HG03039 (cell line): ENCODE results near the gene LLGL2.

ENCODE experiments used
- ATAC-seq: cut with Tn5 transposase; IDR thresholded peaks from one replicate; pipeline ENCODE4 v1.9.1; 2021; ENCODE audit warnings: mild to moderate bottlenecking, moderate library complexity; ENCODE audit not compliant: unreplicated experiment

LLGL2 gene

DNA sequence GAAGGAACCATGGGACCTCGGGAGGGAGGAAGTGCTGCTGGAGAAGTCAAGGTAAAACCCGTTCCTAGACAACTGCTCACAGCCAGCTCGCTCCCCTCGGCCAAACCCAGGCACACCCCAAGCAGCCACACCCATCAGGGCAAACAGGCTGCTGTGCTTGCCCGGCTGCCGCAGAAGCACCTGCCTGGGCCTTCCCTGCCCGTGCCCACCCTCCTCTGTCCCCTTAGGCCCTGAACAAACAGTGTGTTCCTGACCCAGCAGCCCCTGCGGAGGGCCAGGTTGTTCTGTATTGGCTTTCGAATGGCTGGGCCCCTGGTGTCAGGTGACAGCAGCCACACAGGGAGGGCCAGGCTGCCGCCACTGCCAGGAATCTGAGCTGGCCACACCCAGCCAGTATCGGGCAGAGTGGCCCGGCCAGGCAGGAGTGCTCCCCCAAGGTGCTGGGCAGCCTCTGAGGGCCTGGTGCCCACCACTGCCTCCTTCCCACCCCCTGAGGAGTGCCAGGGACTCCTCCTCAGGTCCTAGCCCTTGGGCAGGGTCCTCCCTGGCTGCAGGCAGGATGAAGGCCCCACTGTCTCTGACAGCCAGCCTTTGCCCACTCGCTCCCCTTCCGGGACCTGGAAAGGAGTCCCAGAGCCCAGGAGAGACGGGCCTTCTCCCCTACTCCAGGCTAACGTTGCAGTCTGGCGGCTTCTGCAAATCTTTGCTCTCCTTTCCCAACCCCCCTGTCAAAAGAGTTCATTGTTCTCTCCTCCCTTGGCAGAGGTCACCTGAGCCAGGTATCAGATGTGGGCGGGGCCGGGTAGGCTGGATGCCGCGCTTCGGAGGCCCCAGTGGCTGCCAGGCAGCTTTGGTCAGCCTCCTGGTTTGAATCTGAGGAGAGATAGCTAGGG lies 24.0 kb downstream of the LLGL2 start:
- no peak for ATAC-seq

DNA sequence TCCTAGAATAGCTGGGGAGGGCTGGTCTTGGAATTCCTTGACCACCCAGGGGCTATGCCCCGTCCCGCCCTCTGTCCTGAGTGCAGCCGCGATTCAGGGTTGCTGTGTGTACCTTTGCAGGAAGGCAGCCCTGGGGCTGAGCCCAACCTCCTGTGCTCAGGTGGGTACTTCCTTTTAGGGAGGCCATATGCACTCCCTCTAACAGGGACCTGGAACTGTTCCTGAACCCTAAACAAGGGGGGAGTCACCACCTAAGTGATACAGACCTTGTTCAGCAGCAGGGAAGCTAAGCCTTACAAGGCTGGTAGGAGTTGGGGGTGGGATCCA lies 24.6 kb downstream of the LLGL2 start:
- ATAC-seq, result no peak

DNA sequence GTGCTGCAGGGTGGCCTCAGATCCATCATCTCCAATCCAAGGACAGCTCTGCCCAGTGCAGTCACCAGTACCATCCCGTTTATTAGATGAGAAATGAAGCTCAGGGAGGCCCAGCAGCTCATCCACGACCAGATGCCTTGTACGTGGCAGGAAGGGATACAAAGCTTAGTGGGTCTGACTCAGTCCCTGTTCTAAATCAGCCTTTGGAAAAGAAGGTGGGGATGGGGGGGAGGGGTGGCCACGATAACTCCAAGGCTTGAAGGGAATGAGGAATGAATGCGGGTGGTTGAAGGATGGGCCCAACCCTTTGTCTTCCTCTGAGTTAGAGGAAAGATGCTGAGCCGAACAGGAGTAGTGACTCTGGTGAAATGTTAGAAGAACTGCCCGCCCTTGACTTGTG lies 25.8 kb downstream of the LLGL2 start:
- ATAC-seq, result no peak

- ATAC-seq, result no peak
Measured at GRCh38 chr17:75552425-75553294, 27.2 kb downstream of the LLGL2 start.

- no peak for ATAC-seq
Measured at GRCh38 chr17:75553295-75554110, 28.0 kb downstream of the LLGL2 start.

DNA sequence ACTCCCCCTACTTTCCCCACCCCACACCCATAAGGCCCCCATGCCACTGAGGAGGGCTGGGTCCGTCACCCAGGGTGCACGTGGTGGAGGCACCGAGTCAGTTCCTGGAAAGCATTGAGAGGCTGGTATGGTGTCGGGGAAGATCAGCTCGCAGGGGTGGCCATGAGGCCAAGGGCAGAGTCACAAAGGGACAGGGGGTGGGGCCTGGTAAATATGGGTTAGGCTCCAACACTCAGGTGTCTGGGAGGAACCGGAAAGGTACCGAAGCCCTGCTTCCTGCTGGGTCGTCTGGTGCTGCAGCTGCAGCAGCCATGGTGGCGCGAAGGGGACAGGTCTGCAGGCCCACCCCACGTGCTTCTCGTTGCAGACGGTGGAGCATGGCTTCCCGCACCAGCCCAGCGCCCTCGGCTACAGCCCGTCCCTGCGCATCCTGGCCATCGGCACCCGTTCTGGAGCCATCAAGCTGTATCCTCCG lies 30.2 kb downstream of the LLGL2 start:
- no peak for ATAC-seq

DNA sequence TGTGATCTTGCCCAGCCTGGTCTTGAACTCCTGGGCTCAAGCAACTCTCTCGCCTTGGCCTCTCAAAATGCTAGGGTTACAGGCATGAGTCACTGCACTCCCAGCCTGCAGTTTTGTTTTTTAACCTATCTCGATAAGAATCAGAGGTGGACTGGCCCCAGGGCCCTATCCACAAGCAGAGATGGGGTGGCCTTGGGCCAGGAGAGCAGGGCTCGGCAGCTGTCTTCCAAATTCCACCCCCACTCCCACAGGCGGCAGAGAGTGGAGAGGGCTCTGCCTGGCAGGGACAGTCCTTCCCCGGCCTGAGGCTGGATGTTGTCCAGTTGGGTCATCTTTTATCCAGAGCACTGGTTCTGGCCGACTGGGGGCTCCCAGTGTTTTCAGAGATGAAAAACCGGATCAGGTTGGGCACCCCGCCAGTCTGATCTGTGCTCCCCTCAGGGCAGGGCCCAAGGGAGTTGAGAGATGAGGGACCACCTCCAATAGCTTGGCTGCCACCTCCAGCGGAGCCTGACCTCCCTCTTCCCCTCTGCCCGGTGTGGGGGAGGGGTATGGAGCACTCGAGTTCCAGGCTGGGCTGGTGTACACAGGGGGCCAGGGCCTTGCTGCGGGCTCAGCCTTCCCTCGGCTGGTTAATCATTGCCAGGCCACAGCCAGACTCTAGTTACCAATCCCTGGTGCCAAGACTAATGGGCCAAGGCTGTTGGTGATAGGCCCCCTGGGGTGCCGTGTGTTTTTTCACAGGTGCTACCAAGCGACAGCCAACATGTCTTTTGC lies 31.8 kb downstream of the LLGL2 start:
- no peak for ATAC-seq

- no peak for ATAC-seq
Measured at GRCh38 chr17:75557852-75558665, 32.6 kb downstream of the LLGL2 start.

DNA sequence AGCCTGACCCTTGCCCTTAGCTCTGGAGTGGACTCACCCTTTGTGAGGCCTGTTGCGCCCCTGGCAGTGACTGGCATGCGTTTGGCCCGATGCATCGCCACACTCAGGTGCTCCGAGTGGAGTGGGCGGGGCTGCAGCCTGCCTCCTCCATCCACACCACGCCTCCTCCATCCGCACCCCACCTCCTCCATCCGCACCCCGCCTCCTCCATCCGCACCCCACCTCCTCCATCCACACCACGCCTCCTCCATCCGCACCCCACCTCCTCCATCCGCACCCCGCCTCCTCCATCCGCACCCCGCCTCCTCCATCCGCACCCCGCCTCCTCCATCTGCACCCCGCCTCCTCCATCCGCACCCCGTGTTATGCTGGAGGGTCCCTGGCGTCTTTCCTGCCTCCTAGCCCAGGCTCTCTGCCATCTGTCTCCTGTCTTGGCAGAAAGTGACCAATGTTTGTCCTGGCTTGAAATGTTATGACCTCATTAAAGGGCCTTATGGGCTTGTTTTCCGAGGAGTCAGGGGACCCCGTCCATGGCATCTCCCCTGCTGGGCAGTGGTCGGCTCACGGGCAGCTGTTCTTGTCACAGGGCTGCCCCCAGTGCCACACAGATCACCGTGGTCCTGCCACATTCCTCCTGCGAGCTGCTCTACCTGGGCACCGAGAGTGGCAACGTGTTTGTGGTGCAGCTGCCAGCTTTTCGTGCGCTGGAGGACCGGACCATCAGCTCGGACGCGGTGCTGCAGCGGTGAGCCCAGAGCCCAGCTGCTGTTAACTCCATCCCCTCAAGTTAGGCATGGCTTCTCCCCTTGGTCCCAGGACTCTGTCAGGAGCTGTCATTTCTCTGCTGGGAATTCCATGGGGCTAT lies 33.4 kb downstream of the LLGL2 start:
- no peak for ATAC-seq

DNA sequence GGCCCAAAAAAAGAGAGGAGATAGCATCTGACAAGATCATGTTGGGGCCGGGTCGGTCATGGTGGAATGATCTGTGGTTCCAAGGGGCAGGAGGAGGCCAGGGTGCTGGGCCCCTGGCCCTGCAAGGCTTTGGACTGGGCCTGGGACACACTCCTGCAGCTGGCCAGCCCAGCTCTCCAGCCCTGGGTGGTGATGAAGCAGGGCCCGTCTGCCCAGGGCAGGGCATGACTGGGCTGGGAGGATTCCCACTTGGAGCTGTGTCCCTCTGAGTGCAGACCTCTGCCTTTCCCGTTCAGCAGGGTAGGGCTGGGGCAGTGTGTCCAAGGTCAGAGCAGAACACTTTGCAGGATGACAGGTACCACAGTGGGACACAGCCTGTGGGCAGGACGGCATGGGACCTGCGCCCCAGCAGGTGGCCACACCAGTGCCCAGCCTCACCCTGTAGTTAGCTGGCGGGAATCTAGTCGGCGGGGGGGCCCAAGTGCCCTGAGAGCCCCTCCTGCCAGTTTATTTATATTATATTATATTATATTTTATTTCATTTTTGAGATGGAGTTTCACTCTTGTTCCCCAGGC lies 34.5 kb downstream of the LLGL2 start:
- no peak for ATAC-seq

- ATAC-seq, result no peak
Measured at GRCh38 chr17:75561927-75562603, 36.6 kb downstream of the LLGL2 start.

DNA sequence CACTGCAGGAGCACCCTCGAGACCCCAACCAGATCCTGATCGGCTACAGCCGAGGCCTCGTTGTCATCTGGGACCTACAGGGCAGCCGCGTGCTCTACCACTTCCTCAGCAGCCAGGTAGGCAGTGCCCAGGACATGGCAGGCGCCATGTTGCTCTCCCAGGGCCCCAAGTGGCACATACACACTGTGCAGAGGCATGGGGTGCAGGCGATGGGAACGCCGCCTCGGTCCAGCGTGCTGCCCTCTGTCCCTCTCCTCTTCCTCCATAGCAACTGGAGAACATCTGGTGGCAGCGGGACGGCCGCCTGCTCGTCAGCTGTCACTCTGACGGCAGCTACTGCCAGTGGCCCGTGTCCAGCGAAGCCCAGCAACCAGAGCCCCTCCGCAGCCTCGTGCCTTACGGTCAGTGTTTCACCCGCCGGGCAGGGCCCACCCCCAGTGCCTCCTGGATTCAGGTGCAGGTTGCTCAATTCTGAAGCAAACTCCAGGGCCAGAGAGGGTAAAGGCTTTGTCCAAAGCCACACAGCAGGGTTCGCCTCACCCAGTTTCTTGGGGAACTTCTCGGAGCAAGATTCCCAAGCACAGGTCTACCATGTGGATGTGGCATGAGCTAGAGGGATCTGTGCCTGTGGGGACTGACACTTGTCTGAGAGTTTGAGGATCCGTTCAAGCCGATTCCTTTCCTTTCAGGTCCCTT lies 37.7 kb downstream of the LLGL2 start:
- ATAC-seq, result no peak

DNA sequence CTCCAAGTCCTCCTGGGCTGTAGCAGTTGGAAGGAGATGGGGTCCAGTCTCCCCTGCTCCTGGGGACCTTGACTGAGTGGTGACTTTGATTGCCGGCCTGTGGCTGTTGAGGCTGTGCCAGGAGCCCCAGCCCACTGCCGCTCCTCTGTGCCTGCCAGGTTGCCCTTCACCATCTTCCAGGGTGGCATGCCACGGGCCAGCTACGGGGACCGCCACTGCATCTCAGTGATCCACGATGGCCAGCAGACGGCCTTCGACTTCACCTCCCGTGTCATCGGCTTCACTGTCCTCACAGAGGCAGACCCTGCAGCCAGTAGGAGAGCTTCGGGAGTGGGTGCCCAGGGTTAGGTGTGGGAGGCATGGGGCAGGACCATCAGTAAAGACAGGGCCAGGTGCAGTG lies 38.7 kb downstream of the LLGL2 start:
- ATAC-seq, result no peak

DNA sequence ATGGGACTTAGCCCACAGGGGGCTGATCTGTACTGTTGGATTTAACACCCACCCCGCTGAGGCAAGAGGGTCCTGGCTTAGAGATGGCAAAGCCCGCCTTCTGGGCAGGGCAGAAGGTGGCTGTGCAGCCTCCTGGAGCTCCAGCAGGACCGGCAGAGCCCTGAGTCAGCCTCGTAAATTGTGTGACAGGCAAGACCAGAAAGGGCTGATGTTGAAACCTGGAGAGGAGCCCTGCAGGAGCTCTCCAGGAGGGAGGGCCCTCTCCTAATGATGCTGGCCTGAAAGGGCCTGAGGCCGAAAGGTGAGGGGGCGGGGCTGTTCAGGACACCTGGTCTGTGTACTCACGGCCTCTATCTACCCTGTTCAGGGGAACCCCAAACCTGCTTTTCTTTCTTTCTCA lies 39.6 kb downstream of the LLGL2 start:
- ATAC-seq, result no peak

DNA sequence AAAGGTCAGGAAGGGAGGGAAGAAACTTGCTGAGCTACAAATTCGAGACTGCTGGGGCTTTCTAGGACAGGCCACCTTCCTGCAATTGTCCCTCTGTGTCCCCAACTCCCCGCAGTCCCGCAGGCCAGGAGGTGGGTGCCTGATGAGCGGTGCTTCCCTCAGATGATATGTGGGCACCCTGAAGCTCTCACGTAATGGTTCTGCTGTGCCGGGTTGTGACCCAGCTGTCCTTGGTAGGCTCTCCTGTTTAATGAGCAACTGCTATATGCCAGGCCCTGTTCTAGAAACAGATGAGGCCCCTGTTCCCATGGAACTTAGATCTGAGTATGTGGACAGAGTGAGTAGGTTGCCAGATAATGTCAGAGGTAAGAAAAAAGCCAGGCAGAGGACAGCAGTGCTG lies 40.1 kb downstream of the LLGL2 start:
- no peak for ATAC-seq

DNA sequence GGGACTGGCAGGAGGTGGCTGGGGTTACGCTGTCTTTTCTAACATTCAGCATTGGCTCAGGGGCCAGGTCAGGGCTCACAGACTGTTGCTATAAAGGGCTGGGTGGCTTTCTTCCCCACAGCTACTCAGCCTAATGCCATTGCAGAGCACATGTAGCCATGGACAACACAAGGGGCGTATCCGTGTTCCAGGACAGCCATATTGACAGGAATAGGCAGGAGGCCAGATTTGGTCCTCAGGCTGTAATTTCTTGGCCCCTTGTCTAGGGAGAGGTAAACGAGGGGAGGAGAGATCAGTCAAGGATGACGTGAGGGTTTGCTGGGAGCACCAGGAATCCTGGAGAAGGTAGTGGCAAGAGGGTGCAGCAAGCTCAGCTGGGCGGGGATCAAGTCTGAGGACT lies 40.9 kb downstream of the LLGL2 start:
- no peak for ATAC-seq

- no peak for ATAC-seq
Measured at GRCh38 chr17:75566834-75567233, 41.3 kb downstream of the LLGL2 start.
